Natural killer cell (primary cell): ENCODE data around the gene C1orf94. TPM values are rescaled to one million over a fixed set of nuclear protein-coding genes. Genes with fewer than 3 reads are reported as not detected.

Source experiments
- ATAC-seq, 3 donors: fragments of 150-1000 bp in 2 of 3; fragments of 200-7000 bp in 1 of 3; cut with Tn5 transposase; 1 replicate in 1 of 3; 2 replicates in 2 of 3; pipeline ENCODE4 v1.10.0; 2021; ENCODE audit warnings: mild to moderate bottlenecking in 2 of 3, moderate library complexity in 2 of 3
- DNase-seq, 2 donors: peaks; one replicate each; pipeline versions ENCODE4 v3.0.0 to v3.0.0-alpha.2; 2013 to 2021; ENCODE audit warnings: mixed read lengths in 1 of 2
- H3K27ac ChIP-seq: one replicate; pipeline ENCODE4 v1.5.1; 2013; ENCODE audit warnings: mild to moderate bottlenecking, low read length
- H3K27me3 ChIP-seq: one replicate; pipeline ENCODE4 v1.6.1; 2013; ENCODE audit warnings: low read length; ENCODE audit not compliant: control insufficient read depth, insufficient read depth
- H3K36me3 ChIP-seq: one replicate; pipeline ENCODE4 v1.6.1; 2013; ENCODE audit warnings: low read length; ENCODE audit not compliant: control insufficient read depth, insufficient read depth
- H3K4me1 ChIP-seq: one replicate; pipeline ENCODE4 v1.6.1; 2013; ENCODE audit warnings: low read length; ENCODE audit not compliant: control insufficient read depth, insufficient read depth
- H3K4me3 ChIP-seq: one replicate; pipeline ENCODE4 v1.5.1; 2013; ENCODE audit warnings: low read length
- H3K9me3 ChIP-seq: one replicate; pipeline ENCODE4 v1.6.1; 2013; ENCODE audit warnings: low read length; ENCODE audit not compliant: control insufficient read depth, insufficient read depth
- H3K27ac Mint-ChIP-seq, 2 donors: one replicate each; pipeline ENCODE4 v1.8.0; 2022; ENCODE audit warnings: mild to moderate bottlenecking in 2 of 2, mixed read lengths in 2 of 2, moderate library complexity in 1 of 2
- H3K27me3 Mint-ChIP-seq, 2 donors: one replicate each; pipeline ENCODE4 v1.8.0; 2022; ENCODE audit warnings: low read depth in 2 of 2, mixed read lengths in 2 of 2
- H3K36me3 Mint-ChIP-seq: one replicate; pipeline ENCODE4 v1.8.0; 2022; ENCODE audit warnings: mixed read lengths
- H3K4me1 Mint-ChIP-seq, 2 donors: one replicate each; pipeline ENCODE4 v1.8.0; 2022; ENCODE audit warnings: mixed read lengths in 2 of 2
- H3K4me3 Mint-ChIP-seq: one replicate; pipeline ENCODE4 v1.8.0; 2022; ENCODE audit warnings: mild to moderate bottlenecking, moderate library complexity, mixed read lengths
- H3K9me3 Mint-ChIP-seq, 2 donors: one replicate each; pipeline ENCODE4 v1.8.0; 2022; ENCODE audit warnings: mixed read lengths in 2 of 2
- CTCF ChIP-seq: fragments of 200-600 bp; IDR thresholded peaks from one replicate; pipeline ENCODE4 v1.8.0; 2022; ENCODE audit warnings: antibody characterized with exemption
- WGBS: methylation state at CpG from one replicate; pipeline ENCODE4 v1.1.7; 2013; ENCODE audit warnings: missing lambda C conversion rate; ENCODE audit not compliant: insufficient coverage; 5-methylcytosine and 5-hydroxymethylcytosine counted together
- intact Hi-C: fragments of 100-400 bp; cut with micrococcal nuclease; formaldehyde crosslinking; loops from one replicate; pipeline ENCODE4 v1.14.2; 2022
- total RNA-seq, 4 donors: library from RNA; stranded (reverse); fragments of 120-200 nt in 1 of 4; gene quantifications; one replicate each; pipeline versions ENCODE4 v1.2.3 to v1.2.4, GENCODE V29; 2013 to 2022

Gene C1orf94
- total RNA-seq, 3 donors from 2014 or later (not counting 1 experiment from before 2014, with no cell fraction given): not detected

- Mint-ChIP-seq H3K27ac (no peak overlapping the region), H3K9me3 (no peaks in the 10 kb centered on the region), H3K4me3 (no peak overlapping the region), H3K36me3 (no peaks in the 10 kb centered on the region), H3K4me1 (no peaks in the 10 kb centered on the region), H3K27me3 (peaks cover 40 to 61% of the 10 kb centered on the region in 2 donors)
- no peak overlapping the region for H3K4me3 ChIP-seq
- H3K27ac ChIP-seq: no peak overlapping the region
- intact Hi-C loops: no loop called here
- no peaks in the 10 kb centered on the region for H3K4me1 ChIP-seq
- no peaks in the 10 kb centered on the region for H3K9me3 ChIP-seq
- H3K36me3 ChIP-seq: no peaks in the 10 kb centered on the region
- ATAC-seq (peak in 1 of 3 donors; percentile 27), DNase-seq (no peak)
- H3K27me3 ChIP-seq: no peaks in the 10 kb centered on the region
- no peak for TF ChIP-seq CTCF
- 57% methylated on average over 4 of the region's 4 CpGs for WGBS
Measured at GRCh38 chr1:34188985-34189384, 12.3 kb downstream of the C1orf94 start.

DNA sequence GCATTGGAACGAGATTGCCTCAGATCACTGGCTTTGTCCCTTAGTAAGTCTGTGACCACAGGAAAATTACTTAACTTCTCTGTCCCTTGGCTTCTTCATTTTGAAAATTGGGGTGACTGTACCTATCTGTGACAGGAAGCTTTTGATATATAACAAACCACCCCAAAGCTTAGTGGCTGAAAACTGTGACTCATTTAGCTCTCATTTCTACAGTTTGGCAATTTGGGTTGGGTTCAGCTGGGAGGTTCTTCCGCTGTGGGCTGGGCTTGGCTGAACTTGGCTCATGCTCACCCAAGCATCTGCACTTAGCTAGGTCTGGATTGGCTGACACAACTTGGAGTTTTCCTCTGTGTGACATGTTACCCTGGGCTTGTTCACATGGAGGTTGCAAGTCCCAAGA is 14.0 kb downstream of the C1orf94 start:
- DNase-seq: no peak
- H3K9me3 ChIP-seq: no peaks in the 10 kb centered on the region
- WGBS: 61% methylated on average over 2 of the region's 2 CpGs
- H3K27me3 ChIP-seq: no peaks in the 10 kb centered on the region
- no peak overlapping the region for H3K4me3 ChIP-seq
- no peak overlapping the region for H3K27ac ChIP-seq
- no peaks in the 10 kb centered on the region for H3K9me3 Mint-ChIP-seq
- no peaks in the 10 kb centered on the region for H3K4me1 Mint-ChIP-seq
- intact Hi-C loops: no loop called here
- no peak for TF ChIP-seq CTCF
- no peak overlapping the region for H3K27ac Mint-ChIP-seq
- H3K27me3 Mint-ChIP-seq: peaks cover 36 to 54% of the 10 kb centered on the region in 2 donors
- no peak for ATAC-seq
- H3K36me3 ChIP-seq: no peaks in the 10 kb centered on the region
- H3K4me3 Mint-ChIP-seq: no peak overlapping the region
- no peaks in the 10 kb centered on the region for H3K4me1 ChIP-seq
- H3K36me3 Mint-ChIP-seq: no peaks in the 10 kb centered on the region

- no peak overlapping the region for H3K27ac Mint-ChIP-seq
- H3K9me3 ChIP-seq: no peaks in the 10 kb centered on the region
- no peaks in the 10 kb centered on the region for H3K4me1 Mint-ChIP-seq
- intact Hi-C loops: no loop called here
- H3K36me3 Mint-ChIP-seq: no peaks in the 10 kb centered on the region
- no peak for TF ChIP-seq CTCF
- H3K27me3 ChIP-seq: no peaks in the 10 kb centered on the region
- ATAC-seq (no peak), DNase-seq (no peak)
- H3K4me1 ChIP-seq: no peaks in the 10 kb centered on the region
- no peak overlapping the region for H3K4me3 ChIP-seq
- no peak overlapping the region for H3K27ac ChIP-seq
- no peaks in the 10 kb centered on the region for H3K9me3 Mint-ChIP-seq
- H3K4me3 Mint-ChIP-seq: no peak overlapping the region
- 56% methylated on average over 3 of the region's 3 CpGs for WGBS
- H3K36me3 ChIP-seq: no peaks in the 10 kb centered on the region
- H3K27me3 Mint-ChIP-seq: peaks cover 24 to 40% of the 10 kb centered on the region in 2 donors
Measured at GRCh38 chr1:34192621-34193020, 15.9 kb downstream of the C1orf94 start.

DNA sequence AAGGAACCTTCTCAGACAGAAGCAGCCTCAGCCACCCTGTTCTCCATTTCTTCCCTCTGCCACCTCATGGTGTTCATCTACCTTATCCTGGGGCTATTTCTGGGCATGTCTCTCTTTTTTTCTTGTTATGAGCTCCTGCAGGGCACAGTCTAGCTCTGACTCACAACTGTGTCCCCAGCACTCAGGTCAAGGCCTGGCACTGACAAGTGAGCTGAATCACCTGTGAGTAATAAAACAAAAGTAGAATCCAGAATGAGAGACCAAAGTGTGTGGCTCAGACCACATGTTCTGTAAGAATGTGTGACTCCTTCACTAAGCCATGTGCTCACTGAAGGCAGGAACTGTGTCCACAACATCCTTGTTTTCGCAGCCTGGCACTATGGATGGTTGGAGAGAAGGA is 23.2 kb downstream of the C1orf94 start:
- Histone ChIP-seq H3K4me3 (no peak overlapping the region), H3K27ac (no peak overlapping the region), H3K9me3 (no peaks in the 10 kb centered on the region), H3K4me1 (no peaks in the 10 kb centered on the region), H3K36me3 (no peaks in the 10 kb centered on the region), H3K27me3 (no peaks in the 10 kb centered on the region)
- H3K9me3 Mint-ChIP-seq: no peaks in the 10 kb centered on the region
- H3K4me3 Mint-ChIP-seq: no peak overlapping the region
- peaks cover 0 to 2% of the 10 kb centered on the region in 2 donors for H3K27me3 Mint-ChIP-seq
- H3K36me3 Mint-ChIP-seq: no peaks in the 10 kb centered on the region
- no peak overlapping the region for H3K27ac Mint-ChIP-seq
- no peak for ATAC-seq
- no peak for DNase-seq
- intact Hi-C loops: no loop called here
- no peaks in the 10 kb centered on the region for H3K4me1 Mint-ChIP-seq
- no peak for TF ChIP-seq CTCF
- WGBS: 81% methylated on average over 1 of the region's 1 CpG
